ENCODE data around the gene RPS6KC1.
"Not testable (repeated sequence)": the region's sequence is repeated elsewhere in the genome, so short reads cannot be mapped to it uniquely, and the experiment has no call there.

Gene RPS6KC1

GRCh38 chr1:213286235-213286634 is 235.2 kb downstream of the RPS6KC1 start:
- no peak for DNase-seq

DNA sequence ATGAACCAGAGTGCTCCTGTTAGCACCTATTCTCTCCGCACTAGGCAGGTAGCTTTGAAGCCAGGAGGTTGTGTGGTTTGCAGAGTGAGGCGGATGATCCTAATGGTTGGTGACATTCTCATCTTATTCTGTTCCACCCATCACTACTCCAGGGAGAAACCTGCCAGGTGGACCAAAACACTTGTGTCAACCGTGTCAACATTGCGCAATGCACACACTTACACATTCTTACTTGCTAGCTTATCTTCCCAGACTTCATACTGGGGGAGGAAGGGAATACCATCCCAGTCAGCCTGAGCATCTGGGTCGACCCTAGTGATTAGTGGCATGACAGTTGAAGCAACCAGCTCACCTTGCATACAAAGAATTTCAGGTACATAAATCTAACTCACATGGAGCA is 236.9 kb downstream of the RPS6KC1 start:
- no peak for DNase-seq

DNA sequence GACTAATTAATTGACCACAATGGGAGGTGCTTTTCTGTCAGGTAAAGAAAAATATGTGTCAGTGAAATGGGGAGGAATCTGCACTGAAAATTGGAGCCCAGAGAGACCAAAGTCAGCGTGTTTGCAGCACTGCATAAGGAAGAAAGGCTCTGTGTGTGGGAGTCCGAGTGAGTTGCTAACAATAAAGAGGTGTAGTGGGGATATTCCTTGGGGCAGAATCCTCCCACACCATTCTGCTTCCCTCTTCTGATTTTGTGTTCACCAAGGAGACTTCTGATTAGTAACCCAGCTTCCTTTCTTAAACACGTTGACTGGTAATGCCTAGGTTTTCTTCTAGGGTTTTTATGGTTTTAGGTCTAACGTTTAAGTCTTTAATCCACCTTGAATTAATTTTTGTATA is 240.5 kb downstream of the RPS6KC1 start:
- no peak for DNase-seq

- DNase-seq: no peak
These were observed 241.6 kb downstream of the RPS6KC1 start for GRCh38 chr1:213292614-213293013.

DNA sequence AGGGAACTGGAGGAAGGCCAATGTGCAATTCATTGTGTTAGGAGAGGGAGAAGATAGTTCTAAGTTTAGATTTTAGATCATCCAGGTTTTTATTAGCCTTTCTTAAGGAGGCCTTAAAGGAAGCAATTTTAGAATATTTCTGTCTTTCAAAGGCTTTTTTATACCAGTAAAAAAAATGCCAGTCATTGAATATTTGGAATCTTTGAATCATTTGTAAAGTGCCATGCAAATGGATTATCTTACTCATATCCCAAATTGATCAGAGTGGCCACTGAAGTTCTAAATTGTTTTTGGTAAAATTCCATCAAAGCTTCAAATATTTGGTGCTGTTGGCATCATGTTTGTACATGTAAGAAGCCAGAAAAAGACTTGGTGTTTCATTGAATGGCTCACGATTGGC is 244.8 kb downstream of the RPS6KC1 start:
- no peak for DNase-seq

DNA sequence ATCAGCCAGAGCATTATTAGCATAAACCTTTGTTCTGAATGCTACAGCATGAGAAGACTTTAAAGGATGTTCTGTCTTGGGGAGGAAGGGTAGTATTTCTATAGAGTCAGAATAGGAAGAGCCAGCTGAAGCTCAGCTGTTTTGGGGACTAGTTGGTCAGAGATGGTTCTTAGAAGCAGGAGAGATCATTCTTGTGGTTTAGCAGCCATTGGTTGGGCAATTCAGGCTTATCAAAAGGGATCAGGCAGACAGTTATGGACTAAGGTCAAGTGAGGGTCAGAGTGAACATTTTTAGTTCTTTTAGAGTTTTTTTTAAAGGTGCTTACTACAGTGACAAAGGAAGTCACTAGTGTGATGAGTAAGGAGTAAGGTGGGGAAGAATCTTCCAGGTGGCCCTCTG is 245.5 kb downstream of the RPS6KC1 start:
- DNase-seq: peak; percentile 16

GRCh38 chr1:213297021-213297420 is 246.0 kb downstream of the RPS6KC1 start:
- no peak for DNase-seq

DNA sequence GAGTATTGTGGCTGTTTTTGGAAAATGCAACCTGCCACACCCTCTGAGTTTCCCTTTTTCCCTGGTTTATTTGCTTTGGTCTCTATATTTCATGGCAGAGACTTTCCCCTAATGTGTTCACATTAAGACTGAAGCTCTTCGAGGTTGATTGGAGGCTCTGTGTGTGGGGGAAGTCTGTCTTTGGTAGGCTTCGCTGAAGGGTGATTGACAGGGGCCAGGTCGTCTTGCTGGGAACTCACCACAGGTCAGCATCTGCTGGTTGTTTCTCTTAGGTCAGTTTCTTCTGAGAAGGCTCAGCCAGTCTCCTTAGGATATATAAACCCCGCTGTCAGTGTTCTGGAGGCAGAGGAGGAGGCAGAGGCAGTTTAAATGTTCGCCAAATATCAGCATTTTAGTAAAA is 249.4 kb downstream of the RPS6KC1 start:
- no peak for DNase-seq

- not testable (repeated sequence) for DNase-seq
These were observed 250.5 kb downstream of the RPS6KC1 start for GRCh38 chr1:213301524-213301923.

GRCh38 chr1:213303286-213303685 is 252.2 kb downstream of the RPS6KC1 start:
- DNase-seq: peak; percentile 42

GRCh38 chr1:213315571-213315970 is 264.5 kb downstream of the RPS6KC1 start:
- DNase-seq: no peak

DNA sequence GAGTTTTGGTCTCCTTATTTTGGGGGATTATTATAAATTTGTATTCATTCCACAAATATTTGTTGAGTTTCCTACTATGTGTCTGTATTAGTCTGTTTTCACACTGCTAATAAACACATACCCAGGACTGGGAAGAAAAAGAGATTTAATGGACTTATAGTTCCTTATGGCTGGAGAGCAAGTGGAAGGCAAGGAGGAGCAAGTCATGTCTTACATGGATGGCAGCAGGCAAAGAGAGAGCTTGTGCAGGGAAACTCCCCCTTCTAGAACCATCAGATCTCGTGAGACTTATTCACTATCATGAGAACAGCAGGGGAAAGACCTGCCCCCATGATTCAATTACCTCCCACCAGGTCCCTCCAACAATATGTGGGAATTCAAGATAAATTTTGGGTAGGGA is 267.4 kb downstream of the RPS6KC1 start:
- not testable (repeated sequence) for DNase-seq

DNA sequence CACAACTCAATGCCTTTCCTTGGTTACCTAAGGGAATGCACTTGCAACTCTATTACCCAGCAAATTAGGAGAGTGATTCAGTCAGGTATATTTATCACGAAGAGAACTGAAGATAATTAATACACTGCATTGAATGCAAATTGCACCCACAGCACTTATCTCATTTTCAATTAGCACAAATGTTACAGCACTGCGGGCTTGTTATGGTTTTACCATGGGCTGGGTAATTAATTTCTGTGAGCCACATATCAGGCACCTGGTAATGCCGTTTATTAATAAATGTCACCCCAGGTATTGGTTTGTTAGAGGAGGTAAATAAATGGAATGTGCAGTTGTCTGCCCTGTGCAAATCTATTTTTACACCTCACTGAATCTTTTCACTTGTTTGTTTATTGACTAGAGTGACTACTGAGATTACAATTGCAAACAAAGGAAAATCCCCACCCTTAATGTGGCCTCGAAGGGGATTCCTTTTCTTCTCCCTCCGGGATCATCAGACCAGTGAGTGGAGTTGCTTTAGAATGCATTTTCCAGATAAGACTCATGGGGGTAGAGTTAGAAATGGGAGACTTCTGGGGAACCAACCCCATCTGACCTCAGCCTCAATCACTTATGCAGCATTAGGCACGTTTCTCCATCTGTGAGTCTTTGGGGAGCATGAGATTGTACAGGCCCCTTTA is 269.3 kb downstream of the RPS6KC1 start:
- no peak for DNase-seq
